Adrenal gland (tissue), 12 donors: ENCODE measurements around the gene TELO2. TPM values are rescaled to one million over a fixed set of nuclear protein-coding genes. Genes with fewer than 3 reads are reported as not detected.

ENCODE experiments used
- DNase-seq, 7 donors: peaks; one replicate each; pipeline ENCODE4 v3.0.0-alpha.2; 2019 to 2020
- H3K27ac ChIP-seq, 5 donors: fragments of 200-600 bp; sonication (generic) in 4 of 5; 1 replicate in 3 of 5; 2 replicates in 2 of 5; pipeline versions ENCODE4 v1.5.1 to v1.8.0; 2016 to 2020; ENCODE audit warnings: mild to moderate bottlenecking in 1 of 5
- H3K27me3 ChIP-seq: fragments of 200-600 bp; 2 replicates; pipeline ENCODE4 v1.8.0; 2021
- H3K36me3 ChIP-seq, 2 donors: fragments of 200-600 bp; replicated peaks in 1 of 2; 1 replicate in 1 of 2; 2 replicates in 1 of 2; pipeline versions ENCODE4 v1.5.1 to v1.8.0; 2018 to 2022
- H3K4me1 ChIP-seq, 2 donors: fragments of 200-600 bp; replicated peaks in 1 of 2; 1 replicate in 1 of 2; 2 replicates in 1 of 2; pipeline versions ENCODE4 v1.5.1 to v1.8.0; 2018 to 2021
- H3K4me3 ChIP-seq, 4 donors: fragments of 200-600 bp; sonication (generic) in 3 of 4; one replicate each; pipeline ENCODE4 v1.5.1; 2016 to 2018
- H3K9me3 ChIP-seq, 3 donors: fragments of 200-600 bp; sonication (generic) in 1 of 3; replicated peaks in 1 of 3; 1 replicate in 2 of 3; 2 replicates in 1 of 3; pipeline versions ENCODE4 v1.5.1 to v1.8.0; 2016 to 2021
- POLR2A ChIP-seq, 2 donors: fragments of 450-650 bp; IDR thresholded peaks; one replicate each; pipeline ENCODE4 v1.6.1; 2017; ENCODE audit warnings: antibody characterized with exemption in 2 of 2, mild to moderate bottlenecking in 2 of 2, moderate library complexity in 1 of 2
- WGBS, 4 donors: extraction: QIAGEN DNeasy Blood & Tissue Kit in 2 of 4; methylation state at CpG; one replicate each; pipeline versions ENCODE4 v1.1.5 to v1.1.7; 2013 to 2017; 5-methylcytosine and 5-hydroxymethylcytosine counted together
- intact Hi-C, 2 donors: fragments of 100-400 bp; cut with DNase I; formaldehyde crosslinking; loops; one replicate each; pipeline versions ENCODE4 v1.14.1 to v1.15.0; 2022 to 2023
- polyA plus RNA-seq, 3 donors: library from polyadenylated mRNA; stranded (reverse); fragments of 200-250 nt in 2 of 3; fragments of 350-450 nt in 1 of 3; fragmentation: Illumina TruSeq in 1 of 3; extraction: RNeasy Lipid Tissue Mini Kit (QIAGEN cat#74804) in 1 of 3; gene quantifications; one replicate each; pipeline ENCODE4 v1.2.3, GENCODE V29; 2013 to 2014
- total RNA-seq, 9 donors: library from RNA; depleted of rRNA in 4 of 9; stranded (reverse); fragments of >200 nt in 4 of 9; fragments of 120-200 nt in 1 of 9; fragmentation: NEBNext Ultra II Directional in 1 of 9; extraction: Animal tissue kit (Norgen Biotek cat#: 25700) in 1 of 9; gene quantifications; one replicate each; pipeline versions ENCODE4 v1.1.0 to v1.2.4, GENCODE V29; 2013 to 2023
- TF ChIP-seq, protein P1 (sequence below), 6 experiments: fragments of 450-650 bp in 4 of 6; fragments of 200-600 bp in 2 of 6; sonication (generic) in 1 of 6; IDR thresholded peaks; 1 replicate in 5 of 6; 2 replicates in 1 of 6; pipeline versions ENCODE4 v1.5.1 to v1.8.0; 2016 to 2021; ENCODE audit warnings: antibody characterized with exemption in 6 of 6, mild to moderate bottlenecking in 2 of 6, moderate library complexity in 1 of 6
- donor health status: healthy with polysubstance abuse.
- donor health status: Bipolar disorder and iron deficiency.
- donor health status: DM: yes; HTN: yes; CAD: no.
- donor health status: DM: no; HTN: no; CAD: no.
- donor health status: DM: no; HTN: no; CAD: no.
- donor health status: DM: yes; HTN: yes; CAD: no.

TELO2 gene
- total and polyA plus RNA-seq, 12 donors, result 1.3 to 173 (median 23.7) TPM

DNA sequence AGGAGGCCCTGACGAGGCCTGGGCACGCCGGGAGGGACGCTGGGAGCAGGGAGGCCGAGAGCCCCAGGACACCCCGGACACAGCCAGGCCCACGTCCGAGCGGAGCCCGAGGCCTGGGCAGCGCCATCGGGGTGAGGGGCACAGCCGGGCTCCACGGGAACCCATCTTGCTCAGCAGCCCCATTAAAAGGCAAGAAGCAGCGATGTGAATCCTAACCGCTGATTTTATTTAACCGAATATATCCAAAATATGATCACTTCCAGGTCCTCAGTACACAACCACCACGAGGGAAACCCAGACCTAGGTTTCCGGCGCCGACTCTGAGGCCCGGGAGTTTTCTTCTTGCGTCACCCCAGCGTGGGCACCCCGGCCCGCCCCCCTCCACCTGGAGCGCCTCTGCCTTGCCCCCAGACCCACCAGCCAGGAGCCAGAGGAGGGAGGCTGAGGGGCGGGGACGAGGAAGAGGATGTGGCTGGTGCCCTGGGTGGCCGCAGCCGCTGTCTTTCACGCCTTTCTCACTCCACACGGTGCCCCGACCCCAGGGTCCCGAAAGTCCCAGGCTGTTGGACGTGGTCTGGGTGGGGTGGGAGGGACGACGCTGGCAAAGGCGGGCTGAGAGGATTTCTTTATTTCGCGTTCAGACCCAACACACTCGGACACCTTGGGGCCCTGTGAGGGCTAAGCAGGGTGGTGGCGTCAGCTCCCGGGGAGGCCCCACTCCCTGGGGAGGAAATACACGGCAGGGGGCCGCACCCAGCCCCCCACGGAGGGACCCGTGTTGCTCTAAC lies 48.2 kb upstream of the TELO2 start:
- intact Hi-C loops, result no loop called here
- no peaks in the 10 kb centered on the region for H3K4me1 ChIP-seq
- no peak overlapping the region for H3K27ac ChIP-seq
- H3K4me3 ChIP-seq, result no peak overlapping the region
- no peak for TF ChIP-seq POLR2A (IDR thresholded peaks at IDR 0.05)
- TF ChIP-seq, protein P1, sequence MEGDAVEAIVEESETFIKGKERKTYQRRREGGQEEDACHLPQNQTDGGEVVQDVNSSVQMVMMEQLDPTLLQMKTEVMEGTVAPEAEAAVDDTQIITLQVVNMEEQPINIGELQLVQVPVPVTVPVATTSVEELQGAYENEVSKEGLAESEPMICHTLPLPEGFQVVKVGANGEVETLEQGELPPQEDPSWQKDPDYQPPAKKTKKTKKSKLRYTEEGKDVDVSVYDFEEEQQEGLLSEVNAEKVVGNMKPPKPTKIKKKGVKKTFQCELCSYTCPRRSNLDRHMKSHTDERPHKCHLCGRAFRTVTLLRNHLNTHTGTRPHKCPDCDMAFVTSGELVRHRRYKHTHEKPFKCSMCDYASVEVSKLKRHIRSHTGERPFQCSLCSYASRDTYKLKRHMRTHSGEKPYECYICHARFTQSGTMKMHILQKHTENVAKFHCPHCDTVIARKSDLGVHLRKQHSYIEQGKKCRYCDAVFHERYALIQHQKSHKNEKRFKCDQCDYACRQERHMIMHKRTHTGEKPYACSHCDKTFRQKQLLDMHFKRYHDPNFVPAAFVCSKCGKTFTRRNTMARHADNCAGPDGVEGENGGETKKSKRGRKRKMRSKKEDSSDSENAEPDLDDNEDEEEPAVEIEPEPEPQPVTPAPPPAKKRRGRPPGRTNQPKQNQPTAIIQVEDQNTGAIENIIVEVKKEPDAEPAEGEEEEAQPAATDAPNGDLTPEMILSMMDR (IDR thresholded peaks at IDR 0.05), result no peak
- H3K36me3 ChIP-seq, result peaks cover 0 to 46% of the 10 kb centered on the region in 2 donors
- 82 to 86% (median 84%) methylated on average over 23 to 48 of the region's 48 CpGs for WGBS, 4 donors
- H3K9me3 ChIP-seq, result no peaks in the 10 kb centered on the region
- DNase-seq, result no peak
- no peaks in the 10 kb centered on the region for H3K27me3 ChIP-seq

DNA sequence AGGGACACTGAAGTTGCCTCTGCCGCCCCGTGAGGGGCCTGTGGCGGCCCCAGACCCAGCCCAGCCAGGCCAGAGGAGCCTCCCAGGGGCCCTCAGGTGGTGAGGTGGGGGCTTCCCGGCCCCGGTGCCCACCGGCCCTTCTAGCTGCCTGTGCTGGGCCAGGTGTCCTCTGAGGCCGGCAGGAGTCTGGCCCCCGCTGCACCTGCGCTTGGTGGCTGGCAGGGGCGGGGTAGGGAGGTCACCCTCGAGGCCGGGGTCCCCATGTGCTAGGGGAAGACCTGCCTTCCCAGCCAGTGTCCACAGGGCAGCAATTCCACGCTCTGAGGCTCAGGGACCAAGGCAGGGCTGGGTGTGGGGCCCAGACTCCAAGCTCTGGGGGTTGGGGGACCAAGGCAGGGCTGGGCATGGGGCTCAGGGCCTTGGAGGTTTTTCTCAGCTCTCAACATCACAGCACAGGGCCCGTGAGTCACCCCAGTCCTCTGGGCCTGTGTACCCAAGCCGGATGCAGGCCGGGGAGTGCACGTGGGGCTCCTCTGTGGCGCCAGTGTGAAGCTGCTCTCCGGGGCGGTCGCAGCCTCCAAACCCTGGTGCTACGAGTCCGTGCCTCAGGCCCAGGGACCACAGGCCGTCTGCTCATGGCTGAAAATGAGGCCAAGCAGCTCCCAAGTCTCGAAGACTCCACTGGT lies 47.5 kb upstream of the TELO2 start:
- no peak for DNase-seq
- Histone ChIP-seq H3K9me3 (no peaks in the 10 kb centered on the region), H3K36me3 (peaks cover 0 to 53% of the 10 kb centered on the region in 2 donors), H3K4me3 (no peak overlapping the region), H3K27me3 (no peaks in the 10 kb centered on the region), H3K27ac (no peak overlapping the region), H3K4me1 (no peaks in the 10 kb centered on the region)
- no peak for TF ChIP-seq POLR2A (IDR thresholded peaks at IDR 0.05)
- TF ChIP-seq, protein P1 (IDR thresholded peaks at IDR 0.05), result no peak
- WGBS, 4 donors, result 85 to 89% (median 86%) methylated on average over 20 to 25 of the region's 25 CpGs; no CpG with 5 or more reads in 1 of the 4 donors
- intact Hi-C loops, result no loop called here

DNA sequence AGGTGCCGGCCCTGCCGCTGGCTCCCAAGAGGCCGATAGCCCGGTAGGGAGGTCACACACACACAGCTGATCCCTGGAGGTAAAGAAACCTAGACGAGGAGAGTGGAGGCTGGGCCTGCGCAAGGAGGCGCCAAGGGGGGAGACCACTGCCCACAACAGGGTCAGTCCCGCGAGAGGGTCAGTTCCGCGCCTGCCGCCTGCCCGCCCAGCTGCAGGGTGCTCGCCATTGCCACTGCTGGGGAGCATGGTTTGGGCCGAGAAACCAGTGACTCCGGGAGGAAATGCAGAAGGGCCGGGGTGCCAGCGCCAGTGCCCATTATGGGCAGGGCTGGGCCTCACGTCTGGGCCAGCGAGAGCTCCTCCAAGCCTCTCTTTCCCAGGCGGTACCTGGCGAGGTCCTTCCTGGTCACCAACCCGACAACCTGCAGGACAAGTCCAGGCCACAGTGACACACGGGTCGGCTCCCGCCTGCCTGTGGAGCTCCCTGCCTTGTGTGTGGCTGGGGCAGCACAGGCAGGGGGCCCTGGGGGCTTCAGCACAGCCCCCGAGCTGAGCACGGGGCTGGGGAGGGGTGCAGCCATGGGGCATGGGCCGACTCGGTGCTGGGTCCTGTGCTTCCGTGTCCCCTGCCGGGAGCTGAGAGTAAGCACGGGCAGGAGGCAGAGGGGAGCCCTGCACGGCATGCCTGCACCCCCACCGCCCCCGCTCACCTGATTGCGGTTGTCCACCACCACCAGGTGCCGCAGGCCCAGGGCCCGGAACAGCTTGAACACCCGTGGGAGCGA lies 46.7 kb upstream of the TELO2 start:
- no peaks in the 10 kb centered on the region for H3K4me1 ChIP-seq
- 90 to 93% (median 92%) methylated on average over 7 to 41 of the region's 41 CpGs for WGBS, 4 donors
- H3K4me3 ChIP-seq, result no peak overlapping the region
- TF ChIP-seq, protein P1 (IDR thresholded peaks at IDR 0.05), result no peak
- TF ChIP-seq POLR2A (IDR thresholded peaks at IDR 0.05), result no peak
- intact Hi-C loops, result no loop called here
- no peaks in the 10 kb centered on the region for H3K9me3 ChIP-seq
- no peak for DNase-seq
- H3K36me3 ChIP-seq, result peaks cover 0 to 62% of the 10 kb centered on the region in 2 donors
- H3K27me3 ChIP-seq, result no peaks in the 10 kb centered on the region
- H3K27ac ChIP-seq, result no peak overlapping the region

DNA sequence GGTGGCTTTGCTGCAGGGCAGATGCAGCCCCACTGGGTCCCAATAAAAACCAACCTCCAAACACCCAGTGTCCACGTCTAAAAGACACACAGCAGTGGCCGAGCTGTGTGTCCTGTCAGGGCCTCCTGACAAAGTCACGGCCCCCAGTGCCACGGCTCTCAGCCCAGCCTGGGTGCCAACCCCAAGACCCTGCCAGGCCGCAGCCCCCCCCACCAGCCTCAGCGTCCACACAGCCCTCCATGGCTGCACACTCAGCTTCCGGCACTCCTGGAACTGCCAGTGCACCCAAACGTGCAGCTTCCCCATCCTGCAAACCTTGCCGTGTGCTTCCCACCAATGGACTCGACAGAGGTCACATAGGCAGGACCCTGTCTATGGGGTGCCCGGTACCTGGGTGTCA lies 45.2 kb upstream of the TELO2 start:
- DNase-seq, result no peak
- H3K27ac ChIP-seq, result no peak overlapping the region
- H3K36me3 ChIP-seq, result peaks cover 0 to 76% of the 10 kb centered on the region in 2 donors
- no peak overlapping the region for H3K4me3 ChIP-seq
- TF ChIP-seq POLR2A (IDR thresholded peaks at IDR 0.05), result no peak
- intact Hi-C loops, result no loop called here
- no peaks in the 10 kb centered on the region for H3K4me1 ChIP-seq
- 89 to 94% (median 94%) methylated on average over 6 to 11 of the region's 11 CpGs for WGBS, 4 donors
- no peaks in the 10 kb centered on the region for H3K27me3 ChIP-seq
- no peaks in the 10 kb centered on the region for H3K9me3 ChIP-seq
